Occipital lobe (tissue), 2 donors: Measurements from ENCODE around the gene TNFRSF14. TPM values are rescaled to one million over a fixed set of nuclear protein-coding genes. Genes with fewer than 3 reads are reported as not detected.
"Not testable (repeated sequence)": the region's sequence is repeated elsewhere in the genome, so short reads cannot be mapped to it uniquely, and the experiment has no call there.

ENCODE experiments used
- DNase-seq: peaks from one replicate; lab custom pipeline; 2025; lab: John Stamatoyannopoulos, UW
- total RNA-seq: library from RNA; depleted of rRNA; stranded (reverse); fragments of >200 nt; gene quantifications from one replicate; pipeline ENCODE4 v1.2.3, GENCODE V29; 2014

The TNFRSF14 gene
- total RNA-seq, 1 donor from 2014 or later = 2.0 TPM

DNA sequence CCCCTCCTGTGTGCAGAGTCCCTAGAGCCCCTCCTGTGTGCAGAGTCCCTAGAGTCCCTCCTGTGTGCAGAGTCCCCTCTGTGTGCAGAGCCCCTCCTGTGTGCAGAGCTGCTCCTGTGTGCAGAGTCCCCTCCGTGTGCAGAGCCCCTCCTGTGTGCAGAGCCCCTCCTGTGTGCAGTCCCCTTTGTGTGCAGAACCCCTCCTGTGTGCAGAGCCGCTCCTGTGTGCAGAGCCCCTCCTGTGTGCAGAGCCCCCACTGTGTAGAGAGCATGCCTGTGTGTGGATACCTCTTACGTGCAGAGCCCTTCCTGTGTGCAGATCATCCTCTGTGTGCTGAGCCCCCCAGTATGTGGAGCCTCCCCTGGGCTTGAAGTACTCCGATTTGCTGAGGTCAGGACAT is 17.8 kb upstream of the TNFRSF14 start:
- DNase-seq = no peak

GRCh38 chr1:2538872-2539271 is 17.3 kb upstream of the TNFRSF14 start:
- no peak for DNase-seq

DNA sequence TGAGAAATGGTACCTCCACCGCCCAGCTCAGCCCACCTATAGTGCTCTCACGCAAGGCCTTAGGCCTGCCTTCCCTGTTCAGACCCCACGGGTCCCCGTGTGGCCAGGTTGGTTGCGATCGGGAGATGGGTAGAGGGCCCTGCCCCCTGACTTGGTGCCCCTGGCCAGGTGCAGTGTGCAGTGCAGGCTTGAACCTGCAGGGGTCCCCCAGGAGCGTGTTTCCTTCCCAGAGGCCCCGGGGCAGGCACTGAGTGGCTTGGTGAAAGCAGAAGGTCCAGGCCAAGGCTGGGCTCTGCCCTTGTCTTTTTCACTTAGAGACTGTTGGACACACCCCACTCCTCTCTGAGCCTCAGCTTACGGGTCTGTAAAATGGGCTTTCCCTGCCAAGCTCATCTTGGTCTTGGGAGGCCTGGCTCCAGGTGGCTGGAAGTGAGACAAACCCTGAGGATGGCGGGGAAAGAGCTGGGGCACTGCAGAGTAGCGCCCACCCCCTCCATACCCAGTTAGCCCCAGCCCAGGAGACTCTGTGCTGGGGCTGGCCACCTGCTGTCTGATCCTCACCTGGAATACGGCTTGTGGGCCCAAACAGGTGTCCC is 16.8 kb upstream of the TNFRSF14 start:
- DNase-seq = no peak

DNA sequence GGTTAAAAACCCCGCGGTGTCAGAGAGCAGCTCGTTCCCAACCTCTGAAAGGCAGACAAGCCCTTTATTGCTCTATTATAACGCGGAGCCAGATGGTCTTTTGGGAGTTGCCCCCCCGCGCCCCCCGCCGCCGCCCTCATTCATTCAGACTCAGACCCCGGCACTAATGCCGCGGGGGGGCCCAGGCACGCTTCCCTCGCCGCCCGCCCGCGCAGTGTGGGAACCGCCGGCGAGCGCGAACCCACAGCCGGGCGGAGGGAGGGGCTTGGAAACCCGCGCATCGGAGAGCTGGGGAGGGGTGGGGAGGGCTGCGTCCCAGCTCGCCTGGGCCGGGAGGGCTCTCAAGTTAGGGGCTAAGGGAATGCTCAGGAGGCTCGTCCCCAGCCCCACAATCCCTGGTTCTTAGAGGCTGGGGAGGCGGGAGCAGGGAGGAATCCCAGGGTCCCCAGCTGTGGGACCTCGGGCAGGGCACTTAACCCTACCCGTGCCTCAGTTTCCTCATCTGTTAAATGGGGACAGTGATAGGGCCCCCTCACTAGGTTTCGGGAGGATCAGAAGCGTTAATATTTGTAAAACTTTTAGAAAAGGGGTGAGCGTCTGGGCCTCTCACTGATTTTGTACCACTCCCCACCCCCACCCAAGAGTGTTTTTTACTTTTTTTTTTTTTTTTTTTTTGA is 15.2 kb upstream of the TNFRSF14 start:
- no peak for DNase-seq

- DNase-seq = no peak
Observed at GRCh38 chr1:2541619-2542245, 14.4 kb upstream of the TNFRSF14 start.

DNA sequence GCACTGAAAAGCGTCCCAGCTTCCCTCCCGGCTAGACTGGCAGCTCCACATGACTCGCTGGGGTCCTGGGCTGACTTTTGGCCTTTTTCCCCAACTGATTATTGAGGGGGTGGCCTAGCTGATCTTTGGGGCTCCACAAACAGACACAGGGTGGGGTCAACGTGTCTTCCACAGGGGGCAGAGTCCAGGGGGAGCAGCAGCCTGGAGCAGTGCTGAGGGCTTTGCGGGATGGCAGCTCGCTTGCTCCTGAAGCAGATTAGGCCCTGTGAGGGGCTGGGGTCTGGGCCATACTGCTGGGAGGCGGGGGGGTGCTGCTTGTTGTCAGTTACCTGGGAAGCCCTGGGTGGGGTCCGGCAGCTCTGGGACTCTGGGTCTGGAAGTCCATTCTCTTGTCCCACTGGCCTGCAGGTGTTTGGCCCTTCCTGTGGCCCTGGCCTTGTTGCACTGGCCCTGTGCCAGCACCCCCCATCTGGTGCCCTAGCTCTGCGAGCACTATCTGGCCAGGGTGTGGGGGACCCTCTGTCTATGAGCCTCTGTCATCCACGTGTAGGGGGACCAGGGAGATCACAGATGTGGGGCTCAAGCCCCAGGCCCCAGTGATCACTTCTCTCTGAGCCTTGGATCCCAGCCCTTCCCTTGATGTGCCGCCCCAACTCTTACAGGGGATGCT is 13.8 kb upstream of the TNFRSF14 start:
- no peak for DNase-seq

DNA sequence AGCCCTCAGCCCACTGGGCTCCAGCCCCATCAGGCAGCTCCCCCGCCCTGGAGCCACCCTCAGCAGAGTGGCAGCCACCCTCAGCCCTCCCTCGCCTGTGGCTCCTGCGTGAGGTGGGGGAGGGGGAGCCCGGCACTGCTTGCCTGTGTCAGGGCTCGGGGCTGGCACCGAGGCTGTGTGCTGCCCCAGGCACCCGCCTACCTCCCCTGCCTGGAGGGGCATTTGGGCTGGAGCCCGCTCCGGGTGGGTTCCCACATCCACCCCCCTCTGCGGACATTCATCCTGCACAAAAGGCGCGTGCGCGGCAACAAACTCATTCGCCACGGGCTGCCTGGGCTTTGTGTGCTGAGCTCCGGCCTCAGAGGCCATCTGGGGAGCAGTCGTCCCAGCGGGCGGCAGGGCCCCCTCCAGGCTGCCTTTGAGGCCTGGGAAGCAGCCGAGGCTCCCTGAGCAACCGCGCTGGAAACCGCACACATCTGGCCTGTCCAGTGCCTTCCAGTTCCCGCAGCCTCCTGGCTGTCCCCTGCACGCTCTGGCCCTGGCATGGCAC is 12.6 kb upstream of the TNFRSF14 start:
- DNase-seq = peak; percentile 25

- no peak for DNase-seq
Observed at GRCh38 chr1:2544093-2544874, 11.9 kb upstream of the TNFRSF14 start.

- no peak for DNase-seq
Observed at GRCh38 chr1:2544875-2545640, 11.1 kb upstream of the TNFRSF14 start.

DNA sequence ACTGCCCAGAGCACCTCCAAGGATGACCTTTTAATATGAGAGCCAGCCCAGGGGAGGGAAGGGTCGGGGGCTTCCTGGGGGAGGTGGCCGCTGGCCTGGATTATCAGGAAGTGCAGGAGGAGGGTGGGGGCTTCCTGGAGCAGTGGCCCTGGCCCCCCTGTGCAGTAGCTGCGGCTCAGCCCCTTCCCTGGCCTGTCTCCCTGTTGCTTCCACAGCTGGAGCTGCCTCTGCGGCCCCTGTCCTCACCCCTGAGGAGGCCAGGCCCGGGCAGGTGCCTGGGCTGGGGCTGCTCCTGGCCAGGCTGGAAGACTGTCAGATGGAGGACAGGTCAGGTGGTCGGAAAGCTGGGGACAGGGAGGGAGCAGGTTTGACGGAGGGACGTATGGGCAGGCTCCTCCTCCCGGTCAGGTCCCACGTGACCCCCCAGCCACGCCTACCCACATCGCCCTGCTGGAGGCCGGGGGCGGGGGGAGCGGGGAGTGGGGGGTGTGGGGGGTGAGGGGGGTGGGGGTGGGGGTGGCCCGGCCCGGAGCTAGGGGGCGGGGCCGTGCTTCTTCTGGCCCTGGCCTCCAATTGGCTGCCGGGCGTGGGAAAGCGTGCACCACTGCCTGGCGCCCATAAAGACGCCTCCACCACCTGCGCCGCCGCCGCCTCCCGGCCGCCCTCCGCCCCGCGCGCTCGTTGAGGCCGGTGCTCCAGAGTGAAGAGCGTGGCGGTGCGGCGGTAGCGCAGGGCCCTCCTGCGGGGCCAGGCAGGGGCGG is 10.2 kb upstream of the TNFRSF14 start:
- DNase-seq = peak; percentile 69

GRCh38 chr1:2546515-2547209 is 9.5 kb upstream of the TNFRSF14 start:
- peak; percentile 25 for DNase-seq

DNA sequence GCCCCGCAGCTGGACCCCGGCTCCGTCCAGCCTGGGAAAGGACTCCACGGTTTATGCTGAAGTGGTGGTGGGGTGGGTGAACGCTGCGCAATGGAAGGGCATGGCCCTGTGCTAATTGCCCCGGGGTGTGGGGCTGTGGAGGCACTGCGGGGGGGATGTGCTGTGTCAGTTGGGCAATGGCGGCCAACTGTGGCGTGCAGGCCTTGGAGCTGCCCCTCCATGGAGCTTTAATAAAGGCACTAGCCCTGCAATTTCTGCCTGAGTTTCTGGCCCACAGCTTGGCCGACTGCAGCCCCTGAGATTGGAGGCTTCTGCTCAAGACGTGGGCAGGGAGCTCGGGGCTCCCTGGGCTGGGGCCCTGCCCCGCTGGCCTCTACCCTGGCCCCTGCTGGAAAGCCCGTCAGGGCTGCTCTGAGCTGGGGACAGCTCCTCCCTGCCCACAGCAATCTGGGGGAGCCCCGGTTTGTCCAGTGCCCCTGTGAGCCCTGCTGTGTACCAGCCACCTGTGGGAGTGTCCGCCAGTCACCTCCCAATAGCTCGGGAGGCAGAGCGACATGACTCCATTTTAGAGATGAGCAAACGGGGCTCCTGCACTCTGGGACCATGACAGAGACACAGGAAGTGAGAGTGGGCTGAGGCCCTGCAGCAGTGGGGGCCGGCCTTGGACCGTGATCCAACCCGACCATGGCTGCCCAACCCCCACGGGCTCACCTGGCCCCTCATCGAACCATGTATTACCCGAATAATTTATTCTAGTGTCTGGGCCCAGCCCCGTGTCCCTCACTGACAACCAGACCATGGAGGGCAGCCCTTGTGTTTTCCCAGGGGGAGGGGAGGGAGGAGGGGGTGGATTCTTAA is 8.7 kb upstream of the TNFRSF14 start:
- DNase-seq = no peak

- DNase-seq = peak; percentile 58
Observed at GRCh38 chr1:2548068-2548589, 8.0 kb upstream of the TNFRSF14 start.

DNA sequence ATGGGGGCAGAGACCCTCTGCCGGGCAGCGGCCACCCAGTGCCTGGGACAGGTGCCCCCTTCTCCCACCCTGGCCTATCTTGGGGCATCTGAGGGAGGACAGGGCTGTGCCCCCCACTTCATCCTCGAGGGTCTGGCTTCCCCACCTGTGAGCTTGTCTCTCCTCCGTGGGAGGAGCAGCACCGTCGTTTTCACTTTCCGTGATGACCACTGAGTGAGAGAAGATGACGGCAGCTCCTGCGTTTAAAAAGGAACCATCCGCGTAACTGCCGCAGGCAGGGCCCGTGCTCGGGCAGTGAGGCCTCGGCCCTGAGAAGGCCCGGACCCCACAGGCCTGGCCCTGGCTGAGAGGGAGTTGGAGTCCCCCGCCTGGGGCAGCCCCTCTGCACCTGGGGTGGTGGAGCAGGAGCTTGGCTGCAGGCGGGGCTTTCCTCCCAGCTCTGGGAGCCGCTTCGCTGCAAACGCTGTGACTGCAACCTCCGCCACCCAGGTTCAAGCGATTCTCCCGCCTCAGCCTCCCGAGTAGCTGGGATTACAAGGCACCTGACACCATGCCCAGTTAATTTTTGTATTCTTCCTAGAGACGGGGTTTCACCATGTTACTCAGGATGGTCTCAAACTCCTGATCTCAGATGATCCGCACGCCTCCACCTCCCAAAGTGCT is 6.7 kb upstream of the TNFRSF14 start:
- not testable (repeated sequence) for DNase-seq

DNA sequence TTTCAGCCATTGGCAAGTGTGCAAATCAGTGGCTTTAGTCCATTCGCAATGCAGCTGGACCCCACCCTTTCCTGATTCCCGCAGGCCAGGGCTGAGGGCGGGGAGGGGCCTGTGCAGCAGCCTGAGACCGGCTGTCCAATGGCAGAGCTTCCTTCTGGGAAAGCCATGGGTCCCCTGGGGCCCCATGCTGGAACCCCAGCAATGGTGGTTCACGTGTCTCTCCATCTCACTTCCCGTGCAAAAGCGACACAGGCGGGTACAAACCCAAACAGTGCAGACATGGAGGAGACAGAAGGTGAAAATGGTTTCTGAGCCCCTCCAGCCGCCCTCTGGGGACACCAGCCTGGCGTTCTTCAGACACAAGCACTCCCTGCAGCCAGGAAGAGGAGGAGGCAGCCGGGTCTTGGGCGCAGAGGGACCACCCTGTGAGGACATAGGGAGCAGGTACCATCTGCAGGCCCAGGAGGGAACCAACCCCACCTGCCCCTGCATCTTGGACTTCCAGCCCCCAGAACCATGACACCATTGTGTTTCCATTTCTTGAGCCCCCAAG is 5.8 kb upstream of the TNFRSF14 start:
- DNase-seq = not testable (repeated sequence)

GRCh38 chr1:2551544-2551943 is 4.6 kb upstream of the TNFRSF14 start:
- not testable (repeated sequence) for DNase-seq

- no peak for DNase-seq
Observed at GRCh38 chr1:2552189-2552588, 4.0 kb upstream of the TNFRSF14 start.
